ENCODE data around the gene SESN2.

SESN2 gene

DNA sequence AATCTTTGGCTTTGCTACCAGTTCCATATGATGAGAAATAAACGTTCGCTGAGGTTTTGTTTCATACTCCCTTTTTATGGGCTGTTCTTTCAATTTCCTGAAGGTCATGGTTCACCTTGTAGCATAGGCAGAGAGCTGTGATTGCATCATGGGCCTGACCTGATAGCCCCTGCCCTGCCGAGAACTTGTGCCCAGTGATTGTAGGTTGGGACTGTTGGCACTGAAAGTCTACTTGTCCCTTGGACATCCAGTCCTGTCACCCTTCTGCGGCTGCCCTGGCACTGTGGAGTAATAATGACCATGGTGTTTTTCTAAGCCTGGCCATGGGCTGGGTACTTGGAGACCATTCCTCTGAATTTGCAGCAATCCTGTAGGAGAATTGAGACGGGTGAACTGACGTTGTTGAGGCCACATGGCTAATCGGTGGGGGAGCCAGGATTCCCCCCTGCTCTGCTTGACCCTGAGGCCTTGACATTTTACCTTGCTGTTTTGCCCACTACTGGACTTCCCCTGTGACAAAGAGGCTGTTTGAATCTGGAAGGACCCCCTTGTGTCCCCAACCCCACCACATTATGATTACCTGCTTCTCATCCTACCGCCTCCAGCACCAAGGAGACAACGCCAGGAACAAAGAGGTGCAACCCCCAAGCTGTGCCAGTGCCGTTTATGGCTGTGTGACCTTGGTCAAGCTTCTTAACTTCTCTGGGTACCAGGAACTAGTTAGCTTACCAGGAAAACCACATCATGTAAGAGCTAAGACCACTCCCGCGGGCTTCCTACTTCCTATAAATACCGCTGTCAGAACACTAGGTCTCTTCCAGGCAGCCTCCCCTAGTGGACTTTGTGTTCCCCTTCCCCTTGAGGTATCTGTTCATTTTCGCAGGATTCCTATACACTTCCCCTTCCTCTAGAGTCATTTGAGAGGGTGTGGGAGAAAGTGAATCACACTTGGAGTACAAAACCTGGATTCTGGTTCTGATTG is 23.4 kb downstream of the SESN2 start:
- H3K27me3 ChIP-seq (ENCODE audit: insufficient read depth, low read depth), result no peaks in the 10 kb centered on the region
- H3K4me2 ChIP-seq, result no peak overlapping the region
- no peak for TF ChIP-seq CTCF (conservative IDR thresholded peaks at IDR 0.05; ENCODE audit: low read depth, low read length)

DNA sequence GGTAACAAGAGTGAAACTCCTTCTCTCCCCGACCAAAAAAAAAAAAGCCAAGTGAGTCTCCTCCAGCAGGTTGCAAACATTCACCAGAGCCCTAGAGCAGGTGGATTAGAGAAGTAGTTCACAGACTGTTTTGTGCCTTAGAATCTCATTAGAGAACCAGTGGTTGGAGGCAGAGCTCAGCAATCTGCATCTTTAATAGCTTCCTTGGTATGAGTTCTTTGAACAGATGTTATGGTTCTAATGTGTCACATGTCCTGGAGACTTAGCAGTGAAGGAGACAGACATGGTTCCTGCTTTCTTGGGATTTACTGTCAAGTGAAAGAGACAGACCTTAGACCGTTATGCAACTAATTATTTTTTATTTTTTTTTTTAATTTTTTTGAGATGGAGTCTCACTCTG is 26.8 kb downstream of the SESN2 start:
- Histone ChIP-seq H3K4me3 (IDR thresholded peaks at IDR 0.05; ENCODE audit: insufficient read depth, low read depth, low read length) (no peak overlapping the region), H3K4me2 (no peak overlapping the region), H3K27ac (no peak overlapping the region), H3K9ac (no peak overlapping the region), H4K20me1 (ENCODE audit: insufficient read depth) (no peaks in the 10 kb centered on the region), H2AFZ (ENCODE audit: low read depth) (no peak overlapping the region), H3K4me1 (ENCODE audit: low read depth, poor library complexity, severe bottlenecking) (no peaks in the 10 kb centered on the region), H3K36me3 (ENCODE audit: insufficient read depth) (no peaks in the 10 kb centered on the region), H3K27me3 (ENCODE audit: insufficient read depth, low read depth) (no peaks in the 10 kb centered on the region), H3K79me2 (ENCODE audit: insufficient read depth, low read depth) (no peaks in the 10 kb centered on the region)
- TF ChIP-seq CTCF (conservative IDR thresholded peaks at IDR 0.05; ENCODE audit: low read depth, low read length), result no peak

More for the DNA sequence above, 23.4 kb downstream of the SESN2 start:
- H3K4me3 ChIP-seq (IDR thresholded peaks at IDR 0.05; ENCODE audit: insufficient read depth, low read depth, low read length), result no peak overlapping the region
- no peak overlapping the region for H3K9ac ChIP-seq
- H4K20me1 ChIP-seq (ENCODE audit: insufficient read depth), result no peaks in the 10 kb centered on the region
- H3K27ac ChIP-seq, result no peak overlapping the region
- H3K4me1 ChIP-seq (ENCODE audit: low read depth, poor library complexity, severe bottlenecking), result no peaks in the 10 kb centered on the region
- H2AFZ ChIP-seq (ENCODE audit: low read depth), result no peak overlapping the region
- no peaks in the 10 kb centered on the region for H3K79me2 ChIP-seq (ENCODE audit: insufficient read depth, low read depth)
- no peaks in the 10 kb centered on the region for H3K36me3 ChIP-seq (ENCODE audit: insufficient read depth)

DNA sequence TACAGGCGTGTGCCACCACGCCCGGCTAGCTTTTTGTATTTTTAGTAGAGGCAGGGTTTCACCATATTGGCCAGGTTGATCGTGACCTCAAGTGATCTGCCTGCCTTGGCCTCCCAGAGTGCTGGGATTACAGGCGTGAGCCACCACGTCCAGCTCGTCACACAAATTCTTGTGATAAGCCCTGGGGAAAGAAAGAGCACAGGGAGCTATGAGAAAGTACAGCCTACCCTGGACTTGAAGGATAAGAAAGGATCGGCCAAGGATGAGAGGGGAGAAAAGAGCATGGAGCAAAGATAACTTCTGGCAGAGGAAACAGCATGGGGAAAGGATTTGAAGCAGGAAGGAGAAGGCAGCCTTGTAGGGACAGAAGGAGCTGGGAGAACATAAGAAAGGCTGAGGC is 29.2 kb downstream of the SESN2 start:
- Histone ChIP-seq H3K27ac (no peak overlapping the region), H3K4me3 (IDR thresholded peaks at IDR 0.05; ENCODE audit: insufficient read depth, low read depth, low read length) (no peak overlapping the region), H3K79me2 (ENCODE audit: insufficient read depth, low read depth) (no peaks in the 10 kb centered on the region), H3K4me1 (ENCODE audit: low read depth, poor library complexity, severe bottlenecking) (no peaks in the 10 kb centered on the region), H3K9ac (no peak overlapping the region), H3K36me3 (ENCODE audit: insufficient read depth) (no peaks in the 10 kb centered on the region), H3K27me3 (ENCODE audit: insufficient read depth, low read depth) (no peaks in the 10 kb centered on the region), H4K20me1 (ENCODE audit: insufficient read depth) (no peaks in the 10 kb centered on the region), H3K4me2 (no peak overlapping the region), H2AFZ (ENCODE audit: low read depth) (no peak overlapping the region)
- no peak for TF ChIP-seq CTCF (conservative IDR thresholded peaks at IDR 0.05; ENCODE audit: low read depth, low read length)

GRCh38 chr1:28290851-28291250 is 31.5 kb downstream of the SESN2 start:
- H3K27ac ChIP-seq, result no peak overlapping the region
- no peak overlapping the region for H3K4me3 ChIP-seq (IDR thresholded peaks at IDR 0.05; ENCODE audit: insufficient read depth, low read depth, low read length)
- H3K9ac ChIP-seq, result no peak overlapping the region
- no peaks in the 10 kb centered on the region for H3K36me3 ChIP-seq (ENCODE audit: insufficient read depth)
- no peaks in the 10 kb centered on the region for H4K20me1 ChIP-seq (ENCODE audit: insufficient read depth)
- H2AFZ ChIP-seq (ENCODE audit: low read depth), result no peak overlapping the region
- no peak for TF ChIP-seq CTCF (conservative IDR thresholded peaks at IDR 0.05; ENCODE audit: low read depth, low read length)
- no peak overlapping the region for H3K4me2 ChIP-seq
- no peaks in the 10 kb centered on the region for H3K79me2 ChIP-seq (ENCODE audit: insufficient read depth, low read depth)
- H3K27me3 ChIP-seq (ENCODE audit: insufficient read depth, low read depth), result no peaks in the 10 kb centered on the region
- H3K4me1 ChIP-seq (ENCODE audit: low read depth, poor library complexity, severe bottlenecking), result no peaks in the 10 kb centered on the region

Data from KMS-11 (cell line).